CD4-positive, alpha-beta T cell (primary cell): ENCODE data around the gene BATF3. TPM values are rescaled to one million over a fixed set of nuclear protein-coding genes. Genes with fewer than 3 reads are reported as not detected.

Source experiments
- ATAC-seq: fragments of 200-7000 bp; cut with Tn5 transposase; one replicate; pipeline ENCODE4 v1.10.0; 2022; ENCODE audit warnings: mild to moderate bottlenecking; ENCODE audit not compliant: poor library complexity
- CTCF ChIA-PET: fragments of 350-600 bp; sonication (Branson Sonifier 250); formaldehyde crosslinking; loops from one replicate; lab custom pipeline; 2021; ENCODE audit warnings: antibody characterized with exemption, inconsistent platforms; lab: Charles Lee
- POLR2A ChIA-PET: fragments of 350-600 bp; sonication (Branson Sonifier 250); formaldehyde crosslinking; loops from one replicate; lab custom pipeline; 2021; ENCODE audit warnings: antibody characterized with exemption, inconsistent platforms; lab: Charles Lee
- DNase-seq, 14 experiments: peaks; one replicate each; pipeline ENCODE4 v3.0.0-alpha.2; 2013 to 2020; ENCODE audit warnings: mixed read lengths in 2 of 14
- H3K27ac ChIP-seq, 2 donors: one replicate each; pipeline versions ENCODE4 v1.5.1 to v1.7.0; 2013; ENCODE audit warnings: low read length in 2 of 2, low read depth in 1 of 2, mild to moderate bottlenecking in 1 of 2
- H3K27me3 ChIP-seq, 2 experiments: 1 replicate in 1 of 2; 2 replicates in 1 of 2; pipeline versions ENCODE4 v1.6.1 to v1.7.0; 2013; ENCODE audit warnings: low read length in 2 of 2, control low read depth in 1 of 2, mild to moderate bottlenecking in 1 of 2, moderate library complexity in 1 of 2; ENCODE audit not compliant: insufficient read depth in 2 of 2, control insufficient read depth in 1 of 2
- H3K36me3 ChIP-seq: one replicate; pipeline ENCODE4 v1.6.1; 2013; ENCODE audit warnings: low read length, control low read depth; ENCODE audit not compliant: insufficient read depth
- H3K4me1 ChIP-seq: one replicate; pipeline ENCODE4 v1.6.1; 2013; ENCODE audit warnings: low read length, control low read depth; ENCODE audit not compliant: insufficient read depth
- H3K4me3 ChIP-seq: one replicate; pipeline ENCODE4 v1.5.1; 2013; ENCODE audit warnings: mild to moderate bottlenecking, low read length, moderate library complexity
- H3K9me3 ChIP-seq, 2 experiments: 1 replicate in 1 of 2; 2 replicates in 1 of 2; pipeline versions ENCODE4 v1.6.1 to v1.7.0; 2013; ENCODE audit warnings: low read length in 2 of 2, mild to moderate bottlenecking in 2 of 2, control low read depth in 1 of 2, moderate library complexity in 1 of 2; ENCODE audit not compliant: control insufficient read depth in 1 of 2, insufficient read depth in 1 of 2
- H3K27ac Mint-ChIP-seq: one replicate; pipeline ENCODE4 v1.8.0; 2020; ENCODE audit warnings: mixed read lengths
- H3K27me3 Mint-ChIP-seq: one replicate; pipeline ENCODE4 v1.8.0; 2021; ENCODE audit warnings: mixed read lengths
- H3K36me3 Mint-ChIP-seq: one replicate; pipeline ENCODE4 v1.8.0; 2021; ENCODE audit warnings: low read depth, mixed read lengths
- H3K4me1 Mint-ChIP-seq: one replicate; pipeline ENCODE4 v1.8.0; 2021; ENCODE audit warnings: low read depth, mixed read lengths
- H3K4me3 Mint-ChIP-seq: one replicate; pipeline ENCODE4 v1.8.0; 2020; ENCODE audit warnings: mild to moderate bottlenecking, mixed read lengths
- H3K9me3 Mint-ChIP-seq: one replicate; pipeline ENCODE4 v1.8.0; 2020; ENCODE audit warnings: mixed read lengths
- CTCF ChIP-seq: fragments of 200-600 bp; IDR thresholded peaks from one replicate; pipeline ENCODE4 v1.8.0; 2022; ENCODE audit warnings: antibody characterized with exemption, mild to moderate bottlenecking
- intact Hi-C, 2 experiments: fragments of 100-400 bp; cut with DNase I in 1 of 2; cut with micrococcal nuclease in 1 of 2; formaldehyde crosslinking; loops; one replicate each; pipeline versions ENCODE4 v1.15.1 to v1.9.0; 2023 to 2025; cut with DNase I, micrococcal nuclease
- total RNA-seq, 174 experiments: library from RNA in 2 of 174; stranded (reverse) in 2 of 174; gene quantifications; one replicate each; pipeline ENCODE4 v1.2.3 and lab custom pipeline; 2021 to 2026

BATF3 gene
- total RNA-seq, 2 experiments from 2014 or later, result 0.92 to 1.2 TPM

GRCh38 chr1:212685429-212685828 is 14.2 kb downstream of the BATF3 start:
- no peak overlapping the region for H3K27ac ChIP-seq
- intact Hi-C loops, result no loop called here
- ChIA-PET CTCF (no interaction called here), POLR2A (no interaction called here)
- TF ChIP-seq CTCF, result no peak
- Mint-ChIP-seq H3K9me3 (no peaks in the 10 kb centered on the region), H3K27me3 (peaks cover 5% of the 10 kb centered on the region), H3K36me3 (no peaks in the 10 kb centered on the region), H3K4me3 (no peak overlapping the region), H3K27ac (no peak overlapping the region), H3K4me1 (peaks cover 13% of the 10 kb centered on the region)
- H3K4me1 ChIP-seq, result peaks cover 22% of the 10 kb centered on the region
- ATAC-seq (no peak), DNase-seq (no peak)
- H3K36me3 ChIP-seq, result no peaks in the 10 kb centered on the region
- H3K4me3 ChIP-seq, result no peak overlapping the region
- H3K9me3 ChIP-seq, result peaks cover 0 to 3% of the 10 kb centered on the region in 2 experiments
- no peaks in the 10 kb centered on the region for H3K27me3 ChIP-seq

- H3K4me3 Mint-ChIP-seq, result no peak overlapping the region
- no peak for DNase-seq
- CTCF ChIA-PET, result interaction anchor here (0.8 kb wide), 1 partner anchor 20 kb away, joined by 3 read pairs; no protein-coding TSS in a partner anchor
Measured at GRCh38 chr1:212684521-212685090, 15.0 kb downstream of the BATF3 start.

GRCh38 chr1:212684076-212684475 is 15.6 kb downstream of the BATF3 start:
- ATAC-seq (no peak), DNase-seq (no peak)
- Histone ChIP-seq H3K4me3 (no peak overlapping the region), H3K9me3 (peaks cover 0 to 3% of the 10 kb centered on the region in 2 experiments), H3K4me1 (peaks cover 22% of the 10 kb centered on the region), H3K36me3 (no peaks in the 10 kb centered on the region), H3K27ac (no peak overlapping the region), H3K27me3 (no peaks in the 10 kb centered on the region)
- H3K27ac Mint-ChIP-seq, result no peak overlapping the region
- POLR2A ChIA-PET, result no interaction called here
- no peaks in the 10 kb centered on the region for H3K36me3 Mint-ChIP-seq
- H3K4me3 Mint-ChIP-seq, result no peak overlapping the region
- CTCF ChIA-PET, result no interaction called here
- no peaks in the 10 kb centered on the region for H3K9me3 Mint-ChIP-seq
- H3K4me1 Mint-ChIP-seq, result peaks cover 13% of the 10 kb centered on the region
- peaks cover 5% of the 10 kb centered on the region for H3K27me3 Mint-ChIP-seq
- no peak for TF ChIP-seq CTCF
- intact Hi-C loops, result no loop called here

More at GRCh38 chr1:212684521-212685090, 15.0 kb downstream of the BATF3 start:
- peaks cover 0 to 3% of the 10 kb centered on the region in 2 experiments for H3K9me3 ChIP-seq
- Mint-ChIP-seq H3K27ac (no peak overlapping the region), H3K4me1 (peaks cover 13% of the 10 kb centered on the region), H3K9me3 (no peaks in the 10 kb centered on the region), H3K27me3 (peaks cover 5% of the 10 kb centered on the region), H3K36me3 (no peaks in the 10 kb centered on the region)
- no peak for TF ChIP-seq CTCF
- intact Hi-C loops, result no loop called here
- POLR2A ChIA-PET, result no interaction called here
- no peak for ATAC-seq
- H3K27me3 ChIP-seq, result no peaks in the 10 kb centered on the region
- no peaks in the 10 kb centered on the region for H3K36me3 ChIP-seq
- no peak overlapping the region for H3K4me3 ChIP-seq
- H3K4me1 ChIP-seq, result peaks cover 22% of the 10 kb centered on the region
- no peak overlapping the region for H3K27ac ChIP-seq
